GM21526 (cell line): ENCODE data around the gene TMTC1.

Experiments used
- ATAC-seq: cut with Tn5 transposase; IDR thresholded peaks from one replicate; pipeline ENCODE4 v1.9.1; 2021; ENCODE audit warnings: moderate library complexity; ENCODE audit not compliant: unreplicated experiment, low FRiP score

The TMTC1 gene

DNA sequence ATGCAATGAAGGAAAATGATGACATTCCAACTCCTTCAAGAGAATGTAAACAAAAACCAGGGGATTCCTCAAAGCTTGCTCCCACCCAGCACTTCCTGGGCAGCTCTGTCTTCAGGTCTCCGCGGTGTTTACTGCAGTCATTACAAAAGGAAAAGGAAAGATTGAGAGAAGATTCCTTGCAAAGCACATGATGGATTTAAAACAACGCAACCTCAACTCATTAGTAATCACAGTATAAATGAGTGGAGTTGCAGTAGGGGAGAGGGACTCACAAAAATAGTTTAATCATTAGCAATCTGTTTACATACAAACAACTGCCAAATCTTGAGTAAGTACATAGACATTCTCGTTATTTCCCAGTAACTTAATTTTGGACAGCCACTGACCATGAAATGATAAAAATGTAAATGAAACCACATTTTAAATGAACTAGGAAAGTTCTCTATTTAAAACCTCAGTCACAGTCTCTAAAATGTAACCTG, 236.6 kb downstream of the TMTC1 start:
- no peak for ATAC-seq

DNA sequence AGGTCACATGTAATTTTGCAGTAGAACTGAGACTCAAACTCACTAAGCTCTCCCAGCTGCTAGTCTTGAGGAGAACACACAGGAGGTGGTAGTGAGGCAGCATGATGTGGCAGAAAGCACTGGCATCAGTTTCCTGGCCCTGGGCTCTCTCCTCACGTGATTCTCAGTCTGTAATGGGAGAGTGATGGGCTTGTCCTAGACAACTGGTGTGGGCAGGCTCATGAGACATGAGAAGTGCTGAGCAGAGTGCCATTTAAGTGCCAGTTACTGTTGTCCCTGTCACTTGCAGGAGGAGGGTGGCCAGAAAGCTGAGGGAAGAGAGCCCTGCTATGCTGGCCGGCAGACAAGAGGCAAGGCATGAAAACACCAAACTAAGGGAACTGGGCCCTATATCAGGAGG, 237.7 kb downstream of the TMTC1 start:
- no peak for ATAC-seq

DNA sequence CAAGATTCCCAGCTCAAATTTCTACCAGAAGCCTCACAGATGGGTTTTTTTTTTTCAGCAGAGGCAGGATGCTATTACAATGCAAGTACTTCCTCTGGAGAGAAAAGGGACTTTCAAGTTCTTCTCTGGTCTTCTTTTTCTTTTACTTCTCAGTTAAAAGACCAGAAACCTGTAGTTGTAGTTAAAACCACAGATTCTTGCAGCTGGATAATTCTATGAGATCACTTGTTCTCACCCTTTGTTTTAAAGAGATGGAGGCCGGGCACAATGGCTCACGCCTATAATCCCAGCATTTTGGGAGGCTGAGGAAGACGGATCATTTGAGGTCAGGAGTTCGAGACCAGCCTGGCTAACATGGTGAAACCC, 238.7 kb downstream of the TMTC1 start:
- ATAC-seq, result peak; percentile 89

DNA sequence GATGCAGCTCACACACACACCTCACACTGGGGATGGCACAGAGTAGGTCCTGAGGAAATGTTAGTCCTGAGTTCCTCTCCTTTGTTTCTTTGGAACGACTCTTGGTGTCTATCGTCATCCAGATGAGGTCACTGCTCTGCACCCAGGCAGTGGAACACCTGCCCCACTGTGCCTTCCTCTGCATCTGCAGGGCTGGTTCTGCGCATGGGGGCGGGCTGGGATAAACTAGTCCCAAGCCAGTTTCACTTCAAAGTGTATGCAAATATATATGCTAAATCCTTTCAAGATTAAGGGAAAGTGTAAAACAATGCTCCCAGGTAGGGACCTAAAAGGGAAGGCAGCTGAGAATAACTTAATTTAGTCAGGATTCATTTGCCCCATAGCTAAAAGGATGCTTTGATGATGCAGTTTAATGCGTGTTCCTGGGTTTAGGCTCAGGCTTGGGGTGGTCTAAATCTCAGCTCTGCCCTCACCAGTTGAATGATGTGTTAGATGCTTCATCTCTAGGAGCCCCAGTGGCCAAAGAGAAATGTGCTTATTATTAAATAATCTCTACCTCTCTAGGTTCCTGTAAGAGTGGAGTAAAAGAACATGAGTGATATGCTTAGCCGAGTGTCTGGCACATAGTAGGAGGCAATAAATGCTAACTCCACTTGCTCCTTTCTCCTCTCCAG, 239.2 kb downstream of the TMTC1 start:
- peak; percentile 34 for ATAC-seq

DNA sequence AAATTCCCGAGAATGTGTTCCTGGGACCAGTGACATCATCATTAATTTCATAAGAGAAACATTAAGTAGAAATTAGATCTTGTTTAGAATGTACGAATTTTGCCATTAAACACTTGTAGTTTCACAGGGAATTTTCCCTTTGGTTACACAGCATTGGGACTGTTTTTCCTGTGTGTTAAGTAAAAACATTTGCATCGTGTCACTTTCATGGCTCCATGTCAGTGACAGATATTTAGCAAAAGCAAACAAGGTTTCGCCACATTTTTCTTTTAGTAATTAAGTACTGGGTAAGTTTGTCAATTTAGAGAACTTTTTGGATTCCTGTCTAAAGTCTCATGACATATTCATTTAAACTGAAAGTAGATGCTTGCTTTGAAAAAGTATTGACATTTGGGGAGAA, 240.7 kb downstream of the TMTC1 start:
- no peak for ATAC-seq

DNA sequence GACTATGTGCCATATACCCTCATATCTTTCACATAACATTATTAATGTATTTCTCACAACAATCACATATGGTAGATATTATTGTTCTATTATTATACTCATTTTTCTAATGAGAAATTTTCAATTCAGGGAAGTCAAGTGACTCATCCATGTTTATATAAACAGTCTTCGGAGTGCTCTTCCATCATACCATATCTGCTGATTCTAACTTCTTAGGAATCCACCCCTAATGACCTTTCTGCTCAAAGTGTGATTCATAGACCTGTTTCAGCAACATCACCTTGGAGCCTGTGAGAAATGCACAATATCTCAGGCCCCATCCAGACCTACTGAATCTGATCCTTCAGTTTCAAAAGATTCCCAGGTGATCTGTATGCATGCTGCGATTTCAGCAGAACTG, 246.4 kb downstream of the TMTC1 start:
- no peak for ATAC-seq

DNA sequence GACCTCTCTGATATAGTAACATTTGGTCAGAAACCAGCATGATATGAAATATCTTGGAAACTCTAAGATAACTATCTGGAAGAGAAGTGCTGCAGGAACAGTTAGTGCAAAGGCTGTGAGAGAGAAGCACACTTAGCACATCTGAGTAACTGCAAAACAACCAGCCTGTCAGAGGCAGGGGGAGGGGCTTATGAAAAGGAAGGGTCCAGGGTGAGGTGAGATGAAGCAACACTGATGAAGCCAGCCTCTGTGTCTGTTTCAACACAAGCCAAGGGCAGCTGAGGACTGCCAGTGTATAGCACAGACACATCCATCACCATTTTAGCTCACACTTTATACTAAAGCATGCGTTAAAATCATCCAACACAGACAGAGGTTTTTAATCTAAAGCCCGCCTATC, 248.8 kb downstream of the TMTC1 start:
- no peak for ATAC-seq

DNA sequence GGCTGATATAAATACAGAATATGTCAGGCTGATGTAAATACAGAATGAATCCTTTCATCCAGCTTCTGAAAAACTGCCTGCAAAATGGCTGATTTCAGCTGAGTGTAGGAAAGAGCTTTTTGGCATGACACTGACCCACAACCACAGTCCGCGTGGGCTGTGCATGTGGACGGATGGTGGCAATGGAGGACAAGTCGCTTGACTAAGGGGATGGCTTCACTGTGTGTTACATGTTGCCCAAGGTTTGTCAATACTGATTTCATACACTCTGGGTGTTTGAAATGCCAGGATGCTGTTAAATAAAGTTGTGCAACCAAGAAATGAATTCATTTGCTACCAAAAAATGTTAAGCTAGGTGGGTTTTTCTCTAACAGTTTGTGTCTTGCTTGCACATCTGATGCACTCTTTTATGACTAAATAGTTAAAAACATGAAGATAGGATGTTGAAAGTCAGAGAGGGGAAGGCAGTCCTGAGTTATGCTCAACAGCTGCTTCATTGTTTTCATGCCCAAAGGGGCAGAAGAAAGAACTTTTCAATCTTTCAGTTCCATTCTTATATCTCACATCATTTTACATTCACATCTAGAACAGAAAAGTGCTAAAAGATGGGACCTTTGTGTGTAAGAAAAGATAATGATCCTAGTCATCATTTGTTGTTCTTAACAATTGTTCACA, 249.8 kb downstream of the TMTC1 start:
- no peak for ATAC-seq

DNA sequence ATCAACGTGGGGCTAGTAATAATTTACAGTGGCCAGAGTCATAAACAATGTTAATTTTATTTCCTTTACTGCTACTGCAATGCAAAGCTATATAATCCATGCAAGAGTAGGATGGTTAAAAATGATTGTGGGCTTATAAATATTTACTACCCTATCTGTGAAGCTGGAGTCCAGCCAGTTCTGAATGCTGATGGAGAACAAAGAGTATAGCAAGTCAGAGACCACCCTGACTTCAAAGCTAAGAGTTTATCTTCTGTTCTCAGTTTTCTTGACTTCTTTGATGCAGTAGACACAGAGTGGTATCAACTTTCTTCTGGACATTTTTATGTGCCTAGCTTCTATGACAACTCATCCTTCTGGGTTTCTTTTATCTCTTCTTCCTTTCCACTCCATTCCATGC, 252.3 kb downstream of the TMTC1 start:
- no peak for ATAC-seq

DNA sequence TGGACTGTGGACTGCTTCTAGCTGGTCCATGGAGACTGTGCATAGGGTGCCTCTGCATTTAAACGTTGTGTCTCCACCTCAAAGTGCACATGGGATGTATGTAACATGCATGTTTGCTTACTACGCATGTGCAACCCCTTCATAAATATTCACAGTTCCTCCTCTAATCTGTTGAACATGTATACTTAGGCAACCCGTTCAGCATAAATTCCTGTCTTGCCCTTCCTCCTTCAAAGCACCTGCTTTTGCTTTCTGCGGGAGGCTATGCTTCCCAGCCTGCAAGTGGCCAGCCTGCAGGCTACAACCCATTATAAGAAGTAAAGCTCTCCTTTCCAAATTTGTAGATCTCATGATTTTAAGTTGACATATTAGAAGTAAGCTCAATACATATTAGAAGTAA, 253.3 kb downstream of the TMTC1 start:
- no peak for ATAC-seq

DNA sequence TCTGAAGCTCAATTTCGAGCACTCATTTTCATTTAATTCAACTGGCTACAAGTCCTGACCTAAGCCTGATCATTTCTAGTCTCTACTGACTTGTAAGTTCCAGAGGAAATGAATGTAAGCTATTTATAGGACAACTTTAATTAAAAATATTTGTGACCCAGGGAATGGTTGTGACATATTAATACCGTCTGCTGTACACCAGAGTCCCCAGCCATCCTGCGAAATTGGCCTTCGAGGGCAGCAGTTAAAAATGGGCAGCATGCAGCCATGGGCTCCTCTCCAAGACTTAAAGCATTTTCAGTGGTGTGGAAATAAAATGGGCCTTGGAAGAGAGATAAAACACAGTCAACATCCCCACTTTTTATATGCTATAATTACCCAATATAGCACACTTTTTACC, 255.6 kb downstream of the TMTC1 start:
- ATAC-seq, result no peak

DNA sequence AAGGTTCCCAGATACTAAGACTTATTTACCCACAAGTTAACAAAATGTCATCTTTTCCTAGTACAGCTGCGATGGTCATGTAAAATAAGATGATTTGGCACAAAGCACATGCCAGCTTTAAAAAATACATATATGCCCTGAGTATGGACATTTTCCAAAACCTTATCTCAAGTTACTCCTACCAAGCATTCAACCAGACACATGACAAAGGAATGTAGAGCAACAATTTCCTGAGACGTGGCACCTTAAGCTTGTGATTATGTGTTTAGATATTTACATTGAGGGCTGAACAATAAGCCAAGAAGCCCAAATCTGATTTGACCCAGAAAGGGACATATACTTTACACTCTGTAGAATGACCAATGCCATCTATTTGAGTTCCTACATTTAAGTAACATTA, 261.8 kb downstream of the TMTC1 start:
- no peak for ATAC-seq

DNA sequence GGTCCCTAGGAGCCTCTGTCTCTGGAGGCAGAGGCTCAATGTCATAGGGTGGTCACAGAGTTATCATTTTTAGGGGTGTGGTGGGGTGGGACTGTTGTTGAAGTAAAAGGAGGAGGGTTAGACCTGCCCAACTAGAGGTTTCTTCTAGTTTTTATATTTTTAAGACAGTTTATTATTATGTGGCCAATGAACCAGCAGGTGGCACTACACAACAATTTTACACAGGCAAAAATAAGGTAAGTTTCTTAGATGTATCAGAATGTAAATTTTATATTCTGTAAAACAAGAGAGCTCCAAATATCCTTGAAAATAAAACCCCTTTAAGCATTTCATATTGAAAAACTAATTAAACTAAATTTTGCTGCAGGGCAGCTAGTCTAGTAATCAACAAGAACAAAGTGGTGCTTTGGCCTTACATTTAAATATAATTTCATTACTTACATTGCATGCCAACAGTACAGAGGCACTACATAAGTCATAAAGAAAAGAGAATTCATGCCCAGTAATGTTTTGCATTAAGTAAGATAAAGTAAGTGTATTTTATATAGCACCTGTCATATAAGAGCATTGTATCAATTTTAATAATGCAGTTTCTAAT, 264.1 kb downstream of the TMTC1 start:
- ATAC-seq, result no peak

DNA sequence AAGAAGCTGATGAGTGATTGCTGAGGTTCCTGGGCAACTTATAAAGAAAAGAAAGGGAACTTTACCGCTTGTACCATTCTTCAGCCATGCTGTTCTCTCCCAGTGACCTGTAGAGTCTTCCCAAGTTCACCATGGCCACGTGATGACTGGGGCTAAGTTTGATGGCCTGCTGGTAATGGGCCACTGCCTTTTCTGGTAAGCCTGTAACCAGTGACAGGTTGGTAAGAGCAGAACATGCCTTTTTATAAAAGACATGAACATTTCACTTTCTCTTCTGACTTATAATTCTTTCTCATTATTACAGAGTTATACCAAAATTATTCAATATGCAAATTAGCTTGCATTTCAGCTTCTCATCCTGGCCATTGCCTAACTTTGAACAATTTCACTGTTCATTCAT, 265.3 kb downstream of the TMTC1 start:
- no peak for ATAC-seq

DNA sequence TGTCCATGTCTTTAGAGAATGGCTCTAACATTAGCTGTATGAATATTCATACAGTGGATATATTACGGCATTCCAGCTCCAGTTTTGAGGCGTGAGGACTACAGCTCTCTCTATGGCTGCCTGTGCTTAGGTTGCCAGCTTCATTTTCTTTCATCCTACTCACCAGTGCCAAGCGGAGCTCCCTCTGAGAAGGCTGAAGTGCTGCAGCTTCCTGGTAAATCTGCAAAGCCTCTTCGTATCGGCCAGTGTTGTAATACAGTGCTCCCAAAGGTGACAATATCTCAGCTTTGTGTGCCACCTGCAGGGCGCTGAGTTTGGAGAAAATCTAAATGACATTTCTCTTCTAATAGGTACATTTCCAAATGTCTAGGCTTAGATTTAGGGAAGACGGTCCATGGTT, 266.5 kb downstream of the TMTC1 start:
- ATAC-seq, result no peak

DNA sequence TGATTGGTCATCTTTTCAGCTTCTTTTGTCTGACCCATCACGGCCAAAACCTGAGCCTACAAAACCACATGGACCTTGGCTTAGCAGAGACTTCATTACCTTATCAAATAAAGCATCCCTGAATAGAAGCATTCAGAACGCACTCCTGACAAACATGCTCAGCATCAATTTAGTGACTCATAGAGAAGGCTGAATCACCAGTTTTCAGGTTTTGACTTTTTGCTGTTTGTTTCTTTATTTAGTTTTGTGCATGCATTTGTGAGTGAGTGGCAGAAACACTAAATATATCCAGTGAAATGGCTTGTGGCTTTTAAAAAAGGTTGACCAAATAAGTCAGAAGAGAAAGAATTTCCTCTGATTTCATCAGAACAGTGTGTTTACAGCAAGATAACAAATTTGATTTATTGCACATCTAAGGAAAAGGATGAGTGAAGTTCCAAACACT, 267.3 kb downstream of the TMTC1 start:
- ATAC-seq, result no peak

DNA sequence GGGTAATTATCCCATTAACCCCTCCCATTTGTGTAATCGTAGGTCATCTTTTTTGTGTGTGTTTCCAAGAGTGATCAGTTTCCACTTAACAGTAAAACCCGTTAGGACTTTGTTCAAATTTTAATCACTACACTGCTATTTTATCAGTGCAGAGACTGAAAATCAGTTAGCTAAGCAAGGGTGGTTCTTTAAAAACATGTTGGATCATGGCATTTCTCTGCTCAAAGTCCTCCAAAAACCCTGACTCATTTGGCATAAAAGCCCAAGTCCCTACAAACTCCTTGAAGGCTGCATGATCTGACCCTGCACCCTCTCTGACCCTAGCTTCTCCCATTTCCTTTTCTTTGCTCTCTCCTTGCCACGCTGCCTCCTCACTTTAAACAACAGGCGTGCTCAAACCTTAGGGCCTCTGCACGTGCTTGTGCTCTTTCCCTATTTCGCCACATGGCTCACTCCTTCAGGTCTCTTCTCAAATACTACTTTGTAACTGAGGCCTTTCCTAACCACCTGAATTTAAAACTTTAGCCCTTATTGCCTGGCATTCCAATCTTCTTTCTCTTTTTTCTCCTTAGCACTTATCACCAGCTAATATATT, 273.1 kb downstream of the TMTC1 start:
- no peak for ATAC-seq

DNA sequence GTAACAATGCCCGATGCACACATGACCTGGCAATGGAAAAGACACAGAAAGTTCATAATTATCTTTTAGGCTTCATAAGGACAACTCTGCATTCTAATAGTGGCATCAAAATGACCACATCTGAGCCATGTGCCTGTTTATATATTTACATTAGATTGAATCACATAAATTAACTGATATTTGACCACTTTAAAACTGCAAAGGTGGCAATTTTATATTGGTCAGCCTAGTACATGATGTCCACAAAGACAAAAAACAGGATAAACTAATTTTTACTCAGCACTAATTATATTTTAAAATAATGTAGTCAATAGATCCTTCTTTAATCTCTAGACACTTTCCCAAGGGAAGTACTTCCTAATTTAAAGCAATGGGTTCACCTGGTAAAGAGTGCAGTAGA, 274.2 kb downstream of the TMTC1 start:
- ATAC-seq, result no peak

DNA sequence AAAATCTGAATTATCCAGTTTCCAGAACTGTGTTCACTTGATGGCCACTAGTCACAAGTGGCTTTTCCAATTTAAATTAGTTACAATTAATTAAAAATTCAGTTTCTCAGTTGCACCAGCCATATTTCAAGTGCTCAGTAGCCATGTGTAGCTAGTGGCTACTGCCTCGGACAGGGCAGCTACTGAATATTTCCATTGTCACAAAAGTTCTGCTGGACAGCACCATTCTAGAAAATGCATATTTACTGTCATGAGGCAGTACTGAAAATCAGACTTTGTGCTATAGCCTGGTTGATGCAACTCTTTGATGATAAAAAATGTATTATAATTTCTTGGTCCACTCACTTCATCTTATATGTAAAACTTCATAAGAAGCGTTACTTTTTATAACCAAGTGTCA, 274.8 kb downstream of the TMTC1 start:
- no peak for ATAC-seq

DNA sequence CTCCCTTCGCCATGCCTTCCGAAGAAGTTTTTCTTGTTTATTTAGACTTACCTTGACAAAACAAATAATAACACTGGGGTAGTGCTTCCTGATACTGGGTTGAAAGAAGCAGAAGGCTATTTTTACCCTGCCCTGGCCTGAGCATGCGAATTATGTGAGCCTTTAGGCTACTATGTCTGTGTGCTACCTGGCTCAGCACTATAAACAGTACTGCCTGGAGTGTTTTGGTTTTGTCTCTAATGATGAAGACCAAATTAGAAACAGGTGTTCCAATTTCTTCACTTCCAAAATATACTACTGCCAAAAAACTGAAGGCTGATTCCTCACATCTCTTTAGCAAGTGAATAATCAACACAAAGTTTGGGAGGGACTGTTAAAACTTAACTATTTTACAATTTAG, 278.6 kb downstream of the TMTC1 start:
- ATAC-seq, result peak; percentile 97

DNA sequence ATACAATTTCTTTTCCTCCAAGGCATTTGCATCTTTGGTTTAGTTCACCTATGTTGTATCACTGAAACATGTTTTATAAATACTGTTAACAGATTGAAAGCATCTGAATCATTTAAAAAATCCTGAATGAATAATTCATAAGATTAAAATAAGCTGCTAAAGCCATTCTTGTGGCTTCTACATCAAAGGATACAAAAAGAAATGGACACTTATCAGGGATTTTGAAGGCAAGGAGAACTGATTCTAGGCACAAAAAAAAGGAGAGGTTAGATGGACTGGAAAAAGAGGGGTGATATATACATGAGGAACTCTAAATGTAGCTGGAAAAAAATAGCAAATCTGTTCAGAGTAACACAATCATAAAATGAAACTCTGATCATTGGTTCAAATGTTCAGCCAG, 280.5 kb downstream of the TMTC1 start:
- no peak for ATAC-seq

DNA sequence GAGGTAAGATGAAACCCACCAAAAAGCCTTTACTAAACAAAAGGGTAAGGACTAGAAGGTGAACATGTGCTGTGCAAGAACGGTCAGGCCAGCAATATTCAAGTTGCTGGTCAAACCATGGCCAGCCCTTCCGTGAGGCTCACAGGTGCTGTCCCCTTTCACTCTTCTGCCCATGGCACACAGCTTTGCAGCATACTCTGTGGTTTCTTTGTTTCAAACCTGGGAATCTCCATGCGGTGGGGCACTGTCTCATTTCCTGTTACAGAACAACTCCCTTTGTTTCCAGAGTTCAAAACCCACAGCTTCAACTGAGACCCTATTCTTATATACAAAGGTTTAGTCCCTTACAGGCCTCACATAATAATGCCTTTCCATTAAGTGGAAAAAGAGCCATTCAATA, 284.5 kb downstream of the TMTC1 start:
- no peak for ATAC-seq
